VCaP (cell line): ENCODE measurements around the gene METTL8.

Experiments used
- H3K27ac ChIP-seq: fragments of 450-650 bp; 2 replicates; pipeline ENCODE4 v1.5.1; 2017
- TF ChIP-seq, protein P1 (sequence below): fragments of 450-650 bp; conservative IDR thresholded peaks from 2 replicates; pipeline ENCODE4 v1.5.1; 2017; ENCODE audit warnings: mild to moderate bottlenecking, moderate library complexity

Gene METTL8

DNA sequence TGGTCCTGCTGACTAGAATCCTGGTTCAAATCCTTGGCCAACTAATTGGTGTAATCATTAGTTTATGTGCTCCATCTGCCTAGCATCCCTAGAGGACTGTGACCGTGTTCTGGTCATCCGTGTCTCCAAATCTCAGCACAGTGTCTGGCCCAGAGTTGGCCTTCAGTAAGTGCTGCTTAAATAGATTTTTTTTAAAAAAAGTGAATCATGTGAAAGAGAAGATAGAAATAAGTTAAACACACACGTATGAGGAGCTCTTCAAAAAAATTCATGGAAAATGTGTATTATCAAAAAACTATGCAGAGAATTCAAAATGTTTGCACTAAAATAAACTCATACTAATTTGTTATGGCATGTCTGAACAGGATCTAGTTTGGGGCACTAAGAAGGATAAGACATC is 143.8 kb downstream of the METTL8 start:
- TF ChIP-seq, protein P1, sequence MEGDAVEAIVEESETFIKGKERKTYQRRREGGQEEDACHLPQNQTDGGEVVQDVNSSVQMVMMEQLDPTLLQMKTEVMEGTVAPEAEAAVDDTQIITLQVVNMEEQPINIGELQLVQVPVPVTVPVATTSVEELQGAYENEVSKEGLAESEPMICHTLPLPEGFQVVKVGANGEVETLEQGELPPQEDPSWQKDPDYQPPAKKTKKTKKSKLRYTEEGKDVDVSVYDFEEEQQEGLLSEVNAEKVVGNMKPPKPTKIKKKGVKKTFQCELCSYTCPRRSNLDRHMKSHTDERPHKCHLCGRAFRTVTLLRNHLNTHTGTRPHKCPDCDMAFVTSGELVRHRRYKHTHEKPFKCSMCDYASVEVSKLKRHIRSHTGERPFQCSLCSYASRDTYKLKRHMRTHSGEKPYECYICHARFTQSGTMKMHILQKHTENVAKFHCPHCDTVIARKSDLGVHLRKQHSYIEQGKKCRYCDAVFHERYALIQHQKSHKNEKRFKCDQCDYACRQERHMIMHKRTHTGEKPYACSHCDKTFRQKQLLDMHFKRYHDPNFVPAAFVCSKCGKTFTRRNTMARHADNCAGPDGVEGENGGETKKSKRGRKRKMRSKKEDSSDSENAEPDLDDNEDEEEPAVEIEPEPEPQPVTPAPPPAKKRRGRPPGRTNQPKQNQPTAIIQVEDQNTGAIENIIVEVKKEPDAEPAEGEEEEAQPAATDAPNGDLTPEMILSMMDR, result no peak
- no peak overlapping the region for H3K27ac ChIP-seq

DNA sequence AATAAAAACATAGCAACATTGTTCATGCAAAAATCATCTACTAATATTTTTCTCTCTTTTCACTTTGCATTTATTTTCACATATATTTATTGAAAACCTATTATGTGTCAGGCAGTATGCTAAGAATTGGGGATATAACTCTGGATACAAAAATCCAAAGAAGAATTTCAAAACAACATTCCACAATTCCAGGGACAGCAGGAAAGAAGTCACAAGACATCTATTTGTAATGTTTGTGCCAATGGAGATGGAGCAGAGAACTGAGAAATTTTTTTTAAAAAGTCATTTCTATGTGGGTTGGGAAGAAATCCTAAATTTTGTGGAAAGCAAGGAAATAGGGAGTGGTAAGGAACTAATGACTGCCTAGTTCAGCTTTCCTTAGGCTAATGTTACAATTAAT is 144.5 kb downstream of the METTL8 start:
- no peak overlapping the region for H3K27ac ChIP-seq
- TF ChIP-seq, protein P1, result no peak

DNA sequence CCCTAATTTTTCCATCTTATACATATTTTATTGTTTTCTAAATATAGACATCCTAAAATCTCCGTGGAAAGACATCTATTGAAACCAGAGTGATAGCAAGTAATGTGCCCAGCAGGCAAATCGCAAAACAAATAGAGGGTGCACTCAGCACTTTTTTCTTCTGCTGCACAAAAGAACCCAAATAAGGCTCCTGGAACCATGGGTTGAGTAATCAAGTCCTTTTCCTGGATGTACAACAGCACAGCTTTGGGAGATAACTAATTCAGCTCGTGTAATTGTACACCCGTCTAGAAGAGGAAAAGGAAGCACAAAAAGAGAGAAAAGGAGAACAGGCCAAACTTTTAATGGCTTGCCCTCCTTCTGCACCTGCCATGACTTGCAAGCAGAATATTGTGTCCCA is 146.2 kb downstream of the METTL8 start:
- no peak overlapping the region for H3K27ac ChIP-seq

DNA sequence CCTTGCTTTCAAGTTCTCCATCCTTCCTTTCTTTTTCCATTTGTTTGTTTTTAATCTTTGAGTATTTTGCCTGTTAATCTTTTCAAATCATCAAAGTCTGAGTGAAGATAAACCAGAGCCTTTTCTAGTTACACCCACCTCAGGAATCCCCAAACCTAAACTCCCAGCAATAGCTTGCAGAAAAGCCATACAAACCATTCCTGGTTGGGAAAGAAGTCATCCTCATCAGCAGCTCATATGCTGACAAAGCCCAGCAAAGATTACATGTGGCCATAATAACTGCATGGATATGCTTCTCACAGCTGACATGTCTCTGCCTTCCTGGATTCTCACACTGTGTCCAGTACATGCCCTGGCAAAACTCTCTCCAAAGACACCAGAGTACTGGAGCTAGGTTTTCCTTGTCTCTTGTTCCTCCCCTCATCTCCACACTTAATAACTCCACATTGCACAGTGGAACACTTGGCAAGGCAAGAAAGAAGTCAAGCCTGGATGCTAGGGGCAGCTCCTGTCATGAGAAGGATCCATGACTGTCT is 146.7 kb downstream of the METTL8 start:
- H3K27ac ChIP-seq, result no peak overlapping the region
- TF ChIP-seq, protein P1, result no peak

More for the DNA sequence above, 146.2 kb downstream of the METTL8 start:
- TF ChIP-seq, protein P1, result no peak

DNA sequence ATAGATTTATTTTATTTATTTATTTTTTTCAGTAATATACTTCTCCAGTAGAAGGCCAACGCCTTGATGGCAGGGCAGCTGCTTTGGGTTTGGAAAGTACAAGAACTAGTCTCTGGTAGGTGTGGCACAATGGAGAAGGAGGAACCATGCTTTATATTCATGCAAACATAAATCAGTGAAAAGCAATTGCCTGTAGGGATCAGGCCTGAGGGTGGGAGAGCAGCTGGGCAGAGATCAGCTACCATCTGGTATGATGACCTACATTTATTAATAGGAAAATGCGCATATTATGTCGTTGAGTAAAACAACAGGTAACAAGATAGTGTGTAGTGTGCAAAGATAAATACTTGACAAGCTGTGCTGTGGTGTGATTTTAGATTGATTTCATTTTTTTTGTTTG is 152.7 kb downstream of the METTL8 start:
- H3K27ac ChIP-seq, result no peak overlapping the region
- TF ChIP-seq, protein P1, result no peak

DNA sequence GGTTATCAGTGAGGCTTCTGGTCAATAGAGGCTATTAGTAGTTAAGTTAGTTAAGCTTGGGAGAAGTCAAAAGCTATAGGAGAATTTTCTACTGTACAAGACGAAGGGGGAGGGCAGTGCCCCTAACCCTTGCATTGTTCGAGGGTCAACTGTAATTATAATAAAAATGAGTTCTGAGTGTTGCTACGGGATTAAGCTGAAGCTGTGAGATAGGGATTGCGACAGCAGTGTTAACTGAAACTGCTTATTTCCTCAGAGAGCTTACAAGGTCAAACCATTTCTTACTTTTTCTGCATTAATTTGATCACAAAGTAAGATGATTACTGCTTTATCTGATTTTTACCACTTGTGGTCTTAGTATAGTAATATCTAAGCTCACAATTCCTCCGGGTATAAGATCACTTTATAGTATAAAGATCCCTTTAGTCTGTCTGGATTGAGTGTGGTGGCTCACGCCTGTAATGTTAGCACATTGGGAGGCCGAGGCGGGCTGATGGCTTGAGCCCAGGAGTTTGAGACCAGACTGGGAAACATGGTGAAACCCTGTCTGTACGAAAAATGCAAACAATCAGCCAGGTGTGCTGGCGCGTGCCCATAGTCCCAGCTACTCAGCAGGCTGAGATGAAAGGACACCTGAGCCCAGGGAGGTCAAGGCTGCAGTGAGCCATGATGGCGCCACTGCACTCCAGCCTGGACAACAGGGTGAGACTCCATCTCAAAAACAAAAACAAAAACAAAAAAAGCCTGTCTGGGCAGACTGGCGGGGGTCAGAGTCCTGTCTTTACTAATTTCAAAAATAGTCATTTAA is 153.6 kb downstream of the METTL8 start:
- no peak overlapping the region for H3K27ac ChIP-seq
- TF ChIP-seq, protein P1, result no peak

DNA sequence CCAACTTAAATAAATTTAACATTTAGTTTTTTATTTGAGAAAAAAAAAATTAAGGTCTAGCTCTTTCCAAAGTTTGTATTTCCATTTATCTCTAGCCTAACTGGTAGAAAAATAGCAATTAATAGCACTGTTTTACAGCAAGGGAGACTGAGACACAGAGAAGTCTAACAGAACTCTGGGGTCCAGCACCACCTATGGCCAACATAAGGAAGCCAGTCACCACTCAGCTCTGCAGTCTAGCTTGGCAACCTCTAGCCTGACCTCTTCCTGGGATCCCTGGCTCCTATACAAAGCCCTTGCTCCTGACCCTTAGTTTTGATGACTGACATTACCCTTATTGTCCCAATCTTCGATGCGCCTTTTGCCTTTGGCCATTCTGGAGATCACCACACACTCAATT is 159.0 kb downstream of the METTL8 start:
- no peak overlapping the region for H3K27ac ChIP-seq
- TF ChIP-seq, protein P1, result no peak
